ENCODE data around the gene RNFT1.
"Not testable (repeated sequence)": the region's sequence is repeated elsewhere in the genome, so short reads cannot be mapped to it uniquely, and the experiment has no call there.

Gene RNFT1

DNA sequence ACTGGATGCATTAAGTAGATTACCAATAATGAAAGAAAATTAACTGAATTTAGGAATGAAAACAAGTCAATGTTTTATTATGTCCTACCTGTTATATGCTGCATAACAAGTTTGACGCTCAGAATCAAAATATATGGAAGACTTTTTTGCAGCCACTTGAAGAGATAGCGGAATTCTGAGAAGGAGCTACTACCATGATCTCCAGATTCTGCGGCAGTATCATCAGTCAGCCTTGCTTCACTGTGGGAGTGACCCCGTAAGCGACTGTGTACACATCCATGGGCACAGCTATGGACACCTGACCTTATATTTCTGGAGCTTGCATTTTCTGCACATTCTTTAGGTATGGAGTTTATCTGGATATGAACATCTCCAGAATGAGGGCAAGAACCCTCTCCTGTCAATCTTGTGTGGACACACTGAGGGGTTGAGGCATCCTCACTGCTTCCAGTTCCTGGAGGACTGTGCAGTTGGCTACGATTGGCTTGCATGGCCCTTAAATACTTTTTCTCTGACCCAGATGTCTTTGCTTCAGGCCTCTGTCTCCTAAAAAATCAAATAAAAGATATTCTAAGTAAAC, 1.7 kb downstream of the RNFT1 start (continued):
- no peak for TF ChIP-seq ZNF138 (tag by site-specific recombination; IDR thresholded peaks at IDR 0.05; ENCODE audit: borderline replicate concordance)
- TF ChIP-seq, protein P1, sequence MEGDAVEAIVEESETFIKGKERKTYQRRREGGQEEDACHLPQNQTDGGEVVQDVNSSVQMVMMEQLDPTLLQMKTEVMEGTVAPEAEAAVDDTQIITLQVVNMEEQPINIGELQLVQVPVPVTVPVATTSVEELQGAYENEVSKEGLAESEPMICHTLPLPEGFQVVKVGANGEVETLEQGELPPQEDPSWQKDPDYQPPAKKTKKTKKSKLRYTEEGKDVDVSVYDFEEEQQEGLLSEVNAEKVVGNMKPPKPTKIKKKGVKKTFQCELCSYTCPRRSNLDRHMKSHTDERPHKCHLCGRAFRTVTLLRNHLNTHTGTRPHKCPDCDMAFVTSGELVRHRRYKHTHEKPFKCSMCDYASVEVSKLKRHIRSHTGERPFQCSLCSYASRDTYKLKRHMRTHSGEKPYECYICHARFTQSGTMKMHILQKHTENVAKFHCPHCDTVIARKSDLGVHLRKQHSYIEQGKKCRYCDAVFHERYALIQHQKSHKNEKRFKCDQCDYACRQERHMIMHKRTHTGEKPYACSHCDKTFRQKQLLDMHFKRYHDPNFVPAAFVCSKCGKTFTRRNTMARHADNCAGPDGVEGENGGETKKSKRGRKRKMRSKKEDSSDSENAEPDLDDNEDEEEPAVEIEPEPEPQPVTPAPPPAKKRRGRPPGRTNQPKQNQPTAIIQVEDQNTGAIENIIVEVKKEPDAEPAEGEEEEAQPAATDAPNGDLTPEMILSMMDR (tag by site-specific recombination; IDR thresholded peaks at IDR 0.05): no peak
- TF ChIP-seq ZNF658 (tag by site-specific recombination; IDR thresholded peaks at IDR 0.05): no peak

DNA sequence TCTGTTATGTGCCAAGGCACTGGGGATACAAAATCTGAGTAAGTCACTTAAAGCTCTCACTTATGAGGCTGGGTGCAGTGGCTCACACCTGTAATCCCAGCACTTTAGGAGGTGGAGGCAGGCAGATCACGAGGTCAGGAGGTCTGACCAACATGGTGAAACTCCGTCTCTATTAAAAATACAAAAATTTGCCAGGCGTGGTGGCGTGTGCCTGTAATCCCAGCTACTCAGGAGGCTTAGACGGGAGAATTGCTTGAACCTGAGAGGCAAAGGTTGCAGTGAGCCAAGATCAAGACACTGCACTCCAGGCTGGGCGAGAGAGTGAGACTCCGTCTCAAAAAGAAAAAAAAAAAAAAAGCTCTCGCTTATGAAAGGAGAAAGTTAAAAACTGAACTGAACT, 5.0 kb downstream of the RNFT1 start:
- POLR2A ChIA-PET; H3K9me3 ChIP-seq (ENCODE audit: control insufficient read depth, insufficient read depth, low read depth, low read length); H3K4me1 ChIP-seq (ENCODE audit: control insufficient read depth, insufficient read depth, low read length); H3K4me3 ChIP-seq (ENCODE audit: low read depth, low read length); H3K27ac ChIP-seq (ENCODE audit: extremely low read depth, low read depth, low read length): not testable (repeated sequence)
- peaks cover 32 to 33% of the 10 kb centered on the region in 2 experiments for H3K36me3 ChIP-seq (ENCODE audit: control insufficient read depth in 2 of 2, insufficient read depth in 1 of 2, low read length in 2 of 2)
- 0 out of 2 replicates have a peak, but pooled peaks have one; percentile 25 for TF ChIP-seq PRDM1 (tag by site-specific recombination; IDR thresholded peaks at IDR 0.05)
- CTCF ChIA-PET: interaction anchor here (0.8 kb wide), 1 partner anchor 8 kb away, joined by 3 read pairs; no protein-coding TSS in a partner anchor

DNA sequence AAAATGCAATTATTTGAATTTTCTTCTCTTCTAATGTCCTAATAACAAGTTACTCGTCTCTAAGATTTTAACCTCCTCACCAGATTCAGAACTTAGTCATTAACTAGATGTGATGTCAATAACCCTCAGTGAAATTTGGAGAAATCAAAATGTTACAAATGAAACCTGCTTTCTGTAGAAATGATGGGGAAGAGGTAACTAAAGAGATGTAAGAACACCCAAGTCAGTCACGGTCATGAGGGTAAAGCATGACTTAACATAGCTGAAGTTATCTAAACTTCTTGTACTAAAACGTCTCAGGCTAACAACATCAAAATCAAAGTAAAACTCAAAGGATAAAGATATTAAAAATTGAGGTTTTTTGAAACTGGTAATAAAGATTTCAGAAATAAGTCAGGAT, 9.7 kb downstream of the RNFT1 start:
- peak; percentile 56 for TF ChIP-seq ZNF510 (tag by site-specific recombination; IDR thresholded peaks at IDR 0.05; ENCODE audit: insufficient replicate concordance)
- no peak for TF ChIP-seq ZBTB1 (tag by site-specific recombination; IDR thresholded peaks at IDR 0.05)
- Histone ChIP-seq H3K9me3 (ENCODE audit: control insufficient read depth, insufficient read depth, low read depth, low read length) (no peaks in the 10 kb centered on the region), H3K4me1 (ENCODE audit: control insufficient read depth, insufficient read depth, low read length) (no peaks in the 10 kb centered on the region), H3K36me3 (ENCODE audit: control insufficient read depth in 2 of 2, insufficient read depth in 1 of 2, low read length in 2 of 2) (peaks cover 40 to 60% of the 10 kb centered on the region in 2 experiments), H3K4me3 (ENCODE audit: low read depth, low read length) (no peak overlapping the region), H3K27ac (ENCODE audit: extremely low read depth, low read depth, low read length) (no peak overlapping the region)
- ChIA-PET POLR2A (interaction anchor here (1.0 kb wide), 1 partner anchor 10 kb away, joined by 5 read pairs; the partner anchor contains the start of gene RNFT1), CTCF (interaction anchor here (0.6 to 1.9 kb wide), 2 partner anchors 41 to 89 kb away, joined by 3 to 6 read pairs; no protein-coding TSS in a partner anchor)

DNA sequence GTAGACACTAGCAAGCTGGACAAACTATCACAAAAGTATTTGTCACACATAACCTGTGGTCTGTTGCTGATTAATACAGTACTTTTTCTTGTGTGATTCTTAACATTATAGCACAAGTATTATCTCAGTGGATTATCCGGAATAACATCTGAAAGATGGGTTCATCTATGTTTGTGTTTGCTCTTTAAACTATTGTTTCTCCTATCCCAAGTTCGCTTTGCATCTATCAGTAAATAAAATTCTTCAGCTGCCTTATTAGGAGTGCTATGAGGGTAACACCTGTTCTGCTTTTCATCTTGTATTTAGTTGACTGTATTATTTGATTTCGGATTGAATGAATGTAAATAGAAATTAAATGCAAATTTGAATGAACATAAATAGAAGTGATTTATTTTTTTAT, 14.5 kb downstream of the RNFT1 start:
- TF ChIP-seq ZNF544 (tag by site-specific recombination; IDR thresholded peaks at IDR 0.05): no peak
- no peak for TF ChIP-seq ZNF510 (tag by site-specific recombination; IDR thresholded peaks at IDR 0.05; ENCODE audit: insufficient replicate concordance)
- TF ChIP-seq, protein P2, sequence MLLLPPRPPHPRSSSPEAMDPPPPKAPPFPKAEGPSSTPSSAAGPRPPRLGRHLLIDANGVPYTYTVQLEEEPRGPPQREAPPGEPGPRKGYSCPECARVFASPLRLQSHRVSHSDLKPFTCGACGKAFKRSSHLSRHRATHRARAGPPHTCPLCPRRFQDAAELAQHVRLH (tag by site-specific recombination; IDR thresholded peaks at IDR 0.05): no peak
- TF ChIP-seq ZNF571 (tag by site-specific recombination; IDR thresholded peaks at IDR 0.05): no peak
- no peak for TF ChIP-seq ZNF138 (tag by site-specific recombination; IDR thresholded peaks at IDR 0.05; ENCODE audit: borderline replicate concordance)
- TF ChIP-seq ZNF670 (tag by site-specific recombination; IDR thresholded peaks at IDR 0.05; ENCODE audit: low read depth): no peak
- no peak for TF ChIP-seq ZBTB1 (tag by site-specific recombination; IDR thresholded peaks at IDR 0.05)
- no peak for TF ChIP-seq SETDB1 (IDR thresholded peaks at IDR 0.05; ENCODE audit: insufficient read length, low read length)
- no peak for TF ChIP-seq ZNF121 (tag by site-specific recombination; IDR thresholded peaks at IDR 0.05)
- no peak for TF ChIP-seq ZNF174 (tag by site-specific recombination; IDR thresholded peaks at IDR 0.05)
- no peak for TF ChIP-seq REPIN1 (tag by site-specific recombination; IDR thresholded peaks at IDR 0.05; ENCODE audit: low read depth)
- TF ChIP-seq, protein P3, sequence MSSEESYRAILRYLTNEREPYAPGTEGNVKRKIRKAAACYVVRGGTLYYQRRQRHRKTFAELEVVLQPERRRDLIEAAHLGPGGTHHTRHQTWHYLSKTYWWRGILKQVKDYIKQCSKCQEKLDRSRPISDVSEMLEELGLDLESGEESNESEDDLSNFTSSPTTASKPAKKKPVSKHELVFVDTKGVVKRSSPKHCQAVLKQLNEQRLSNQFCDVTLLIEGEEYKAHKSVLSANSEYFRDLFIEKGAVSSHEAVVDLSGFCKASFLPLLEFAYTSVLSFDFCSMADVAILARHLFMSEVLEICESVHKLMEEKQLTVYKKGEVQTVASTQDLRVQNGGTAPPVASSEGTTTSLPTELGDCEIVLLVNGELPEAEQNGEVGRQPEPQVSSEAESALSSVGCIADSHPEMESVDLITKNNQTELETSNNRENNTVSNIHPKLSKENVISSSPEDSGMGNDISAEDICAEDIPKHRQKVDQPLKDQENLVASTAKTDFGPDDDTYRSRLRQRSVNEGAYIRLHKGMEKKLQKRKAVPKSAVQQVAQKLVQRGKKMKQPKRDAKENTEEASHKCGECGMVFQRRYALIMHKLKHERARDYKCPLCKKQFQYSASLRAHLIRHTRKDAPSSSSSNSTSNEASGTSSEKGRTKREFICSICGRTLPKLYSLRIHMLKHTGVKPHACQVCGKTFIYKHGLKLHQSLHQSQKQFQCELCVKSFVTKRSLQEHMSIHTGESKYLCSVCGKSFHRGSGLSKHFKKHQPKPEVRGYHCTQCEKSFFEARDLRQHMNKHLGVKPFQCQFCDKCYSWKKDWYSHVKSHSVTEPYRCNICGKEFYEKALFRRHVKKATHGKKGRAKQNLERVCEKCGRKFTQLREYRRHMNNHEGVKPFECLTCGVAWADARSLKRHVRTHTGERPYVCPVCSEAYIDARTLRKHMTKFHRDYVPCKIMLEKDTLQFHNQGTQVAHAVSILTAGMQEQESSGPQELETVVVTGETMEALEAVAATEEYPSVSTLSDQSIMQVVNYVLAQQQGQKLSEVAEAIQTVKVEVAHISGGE (tag by site-specific recombination; conservative IDR thresholded peaks at IDR 0.05; ENCODE audit: low read depth): no peak
- TF ChIP-seq ZNF335 (tag by site-specific recombination; conservative IDR thresholded peaks at IDR 0.05): no peak
- no peak for TF ChIP-seq MZF1 (tag by site-specific recombination; IDR thresholded peaks at IDR 0.05; ENCODE audit: borderline replicate concordance)
- no peak for TF ChIP-seq ZNF76 (tag by site-specific recombination; IDR thresholded peaks at IDR 0.05; ENCODE audit: borderline replicate concordance, low read depth)
- no peak for TF ChIP-seq ZBTB7A (tag by site-specific recombination; IDR thresholded peaks at IDR 0.05; ENCODE audit: low read depth)
- Histone ChIP-seq H3K4me1 (ENCODE audit: control insufficient read depth, insufficient read depth, low read length) (no peaks in the 10 kb centered on the region), H3K9me3 (ENCODE audit: control insufficient read depth, insufficient read depth, low read depth, low read length) (no peaks in the 10 kb centered on the region), H3K27ac (ENCODE audit: extremely low read depth, low read depth, low read length) (no peak overlapping the region), H3K36me3 (ENCODE audit: control insufficient read depth in 2 of 2, insufficient read depth in 1 of 2, low read length in 2 of 2) (peaks cover 30 to 76% of the 10 kb centered on the region in 2 experiments), H3K4me3 (ENCODE audit: low read depth, low read length) (no peak overlapping the region)
- POLR2A ChIA-PET: interaction anchor here (0.7 to 1.3 kb wide), 2 partner anchors 14 to 57 kb away, joined by 3 read pairs; partner anchors contain the start of genes RNFT1, RPS6KB1 and TUBD1
- CTCF ChIA-PET: interaction anchor here (0.6 to 4.0 kb wide), 4 partner anchors 10 to 205 kb away, joined by 3 to 15 read pairs (median 3); no protein-coding TSS in a partner anchor

DNA sequence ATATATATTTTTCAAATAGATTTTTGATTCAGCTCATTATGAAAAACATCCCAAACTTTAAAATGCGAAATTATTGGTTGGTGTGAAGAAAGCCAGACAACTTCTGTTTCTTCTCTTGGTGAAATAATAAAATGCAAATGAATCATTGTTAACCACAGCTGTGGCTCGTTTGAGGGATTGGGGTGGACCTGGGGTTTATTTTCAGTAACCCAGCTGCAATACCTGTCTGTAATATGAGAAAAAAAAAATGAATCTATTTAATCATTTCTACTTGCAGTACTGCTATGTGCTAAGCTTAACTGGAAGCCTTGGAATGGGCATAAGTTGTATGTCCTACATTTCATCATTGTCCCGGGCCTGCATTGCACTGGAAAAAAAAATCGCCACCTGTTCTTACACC, 17.2 kb downstream of the RNFT1 start:
- POLR2A ChIA-PET; H3K4me1 ChIP-seq (ENCODE audit: control insufficient read depth, insufficient read depth, low read length); H3K27ac ChIP-seq (ENCODE audit: extremely low read depth, low read depth, low read length); H3K9me3 ChIP-seq (ENCODE audit: control insufficient read depth, insufficient read depth, low read depth, low read length); H3K4me3 ChIP-seq (ENCODE audit: low read depth, low read length): not testable (repeated sequence)
- CTCF ChIA-PET: interaction anchor here (1.3 kb wide), 1 partner anchor 33 kb away, joined by 3 read pairs; no protein-coding TSS in a partner anchor
- H3K36me3 ChIP-seq (ENCODE audit: control insufficient read depth in 2 of 2, insufficient read depth in 1 of 2, low read length in 2 of 2): peaks cover 42 to 81% of the 10 kb centered on the region in 2 experiments

All from HEK293 (cell line).